WTC11 (cell line): ENCODE measurements around the gene JHY.

Source experiments
- CBFB ChIP-seq: sonication (generic); formaldehyde crosslinking; IDR thresholded peaks from 2 replicates; pipeline ENCODE4 v1.8.1; 2022; ENCODE audit warnings: mild to moderate bottlenecking, low read depth, missing genetic modification reagents
- CTCF ChIP-seq: fragments of 200-600 bp; IDR thresholded peaks from 2 replicates; pipeline ENCODE4 v1.8.0; 2022; ENCODE audit warnings: antibody characterized with exemption
- FOXP4 ChIP-seq: sonication (generic); formaldehyde crosslinking; IDR thresholded peaks from 2 replicates; pipeline ENCODE4 v1.8.0; 2022; ENCODE audit warnings: mild to moderate bottlenecking, missing genetic modification reagents

GRCh38 chr11:123000721-123001120, 118.2 kb downstream of the JHY start:
- TF ChIP-seq CTCF (no peak), FOXP4 (CRISPR knock-in tag) (no peak), CBFB (CRISPR knock-in tag) (no peak)
